ACHN (cell line): Measurements from ENCODE around the gene RNF157.
"Not testable (repeated sequence)": the region's sequence is repeated elsewhere in the genome, so short reads cannot be mapped to it uniquely, and the experiment has no call there.

Experiments used
- DNase-seq: peaks from one replicate; pipeline ENCODE4 v3.0.0-alpha.2; 2015
- in situ Hi-C: cut with HindIII; loops from 2 replicates; pipeline ENCODE4 v1.10.0; 2017; ENCODE audit warnings: low sequenced_read_pairs, low pct_ligation_motif_present, low pct_unique_long_range_greater_than_20kb

The RNF157 gene

GRCh38 chr17:76260669-76261068 is 20.4 kb upstream of the RNF157 start:
- no peak for DNase-seq
- in situ Hi-C loops: no loop called here

- in situ Hi-C loops: no loop called here
- DNase-seq: no peak
Measured at GRCh38 chr17:76260220-76260619, 19.9 kb upstream of the RNF157 start.

- in situ Hi-C loops, DNase-seq: not testable (repeated sequence)
Measured at GRCh38 chr17:76256430-76257050, 16.2 kb upstream of the RNF157 start.

GRCh38 chr17:76255801-76256429 is 15.6 kb upstream of the RNF157 start:
- in situ Hi-C loops: no loop called here
- no peak for DNase-seq

- in situ Hi-C loops: no loop called here
- DNase-seq: no peak
Measured at GRCh38 chr17:76254275-76254674, 14.0 kb upstream of the RNF157 start.

GRCh38 chr17:76253841-76254240 is 13.5 kb upstream of the RNF157 start:
- in situ Hi-C loops: no loop called here
- no peak for DNase-seq

GRCh38 chr17:76252967-76253766 is 12.9 kb upstream of the RNF157 start:
- not testable (repeated sequence) for DNase-seq

GRCh38 chr17:76252040-76252954 is 12.0 kb upstream of the RNF157 start:
- DNase-seq: no peak
- in situ Hi-C loops: no loop called here

More at GRCh38 chr17:76252967-76253766, 12.9 kb upstream of the RNF157 start:
- in situ Hi-C loops: not testable (repeated sequence)

GRCh38 chr17:76251478-76252039 is 11.3 kb upstream of the RNF157 start:
- in situ Hi-C loops: no loop called here
- DNase-seq: no peak

- DNase-seq: no peak
- in situ Hi-C loops: no loop called here
Measured at GRCh38 chr17:76250141-76250540, 9.8 kb upstream of the RNF157 start.

GRCh38 chr17:76248013-76248782 is 7.9 kb upstream of the RNF157 start:
- in situ Hi-C loops: no loop called here
- no peak for DNase-seq

- in situ Hi-C loops: no loop called here
- DNase-seq: no peak
Measured at GRCh38 chr17:76247304-76247703, 7.0 kb upstream of the RNF157 start.

- in situ Hi-C loops: no loop called here
- no peak for DNase-seq
Measured at GRCh38 chr17:76246080-76247066, 6.1 kb upstream of the RNF157 start.

- DNase-seq, in situ Hi-C loops: not testable (repeated sequence)
Measured at GRCh38 chr17:76244721-76245120, 4.4 kb upstream of the RNF157 start.

GRCh38 chr17:76243826-76244679 is 3.8 kb upstream of the RNF157 start:
- in situ Hi-C loops: no loop called here
- no peak for DNase-seq
